Measurements from ENCODE around the gene CLK3. TPM values are rescaled to one million over a fixed set of nuclear protein-coding genes. Genes with fewer than 3 reads are reported as not detected.
"Not testable (repeated sequence)": the region's sequence is repeated elsewhere in the genome, so short reads cannot be mapped to it uniquely, and the experiment has no call there.

CLK3 gene
- total RNA-seq, 1 donor from 2014 or later, result 44.0 TPM

DNA sequence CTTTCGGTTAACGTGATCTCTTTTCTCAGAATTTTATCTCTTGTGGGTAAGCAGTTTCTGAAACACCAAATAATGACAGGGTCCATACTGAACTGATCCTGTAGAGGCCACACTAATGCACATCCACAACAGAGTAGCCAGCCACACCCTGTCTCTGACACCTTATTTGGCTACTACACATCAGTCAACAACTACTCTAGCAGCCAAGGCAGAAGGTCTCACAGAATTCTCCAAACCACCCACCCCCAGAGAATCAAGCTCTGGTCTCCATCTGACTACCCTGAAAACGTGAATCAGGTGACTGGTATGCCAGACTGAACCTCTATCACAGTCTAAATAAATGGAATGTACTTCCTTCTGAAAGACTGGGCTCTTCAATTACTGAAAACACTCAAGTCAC, 42.2 kb downstream of the CLK3 start:
- ATAC-seq (ENCODE audit: poor library complexity), result no peak
- DNase-seq, result no peak
- intact Hi-C loops (cut with DNase I), result no loop called here

DNA sequence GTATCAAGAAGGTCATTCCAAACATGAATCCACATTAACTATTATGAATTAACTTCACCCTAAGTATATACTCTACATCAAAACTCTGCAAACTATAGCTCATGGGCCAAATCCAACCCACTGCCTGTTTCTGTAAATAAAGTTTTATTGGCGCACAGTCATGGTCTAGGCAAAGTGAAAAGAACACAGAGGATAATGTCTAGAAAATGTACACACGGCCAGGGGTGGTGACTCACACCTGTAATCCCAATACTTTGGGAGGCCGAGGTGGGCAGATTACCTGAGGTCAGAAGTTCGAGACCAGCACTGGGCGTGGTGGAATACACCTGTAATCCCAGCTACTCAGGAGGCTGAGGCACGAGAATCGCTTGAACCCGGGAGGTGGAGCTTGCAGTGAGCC, 45.6 kb downstream of the CLK3 start:
- intact Hi-C loops (cut with DNase I); DNase-seq; ATAC-seq (ENCODE audit: poor library complexity): not testable (repeated sequence)

- no peak for ATAC-seq (ENCODE audit: poor library complexity)
- intact Hi-C loops (cut with DNase I), result no loop called here
- no peak for DNase-seq
Measured at GRCh38 chr15:74662064-74662860, 46.6 kb downstream of the CLK3 start.

DNA sequence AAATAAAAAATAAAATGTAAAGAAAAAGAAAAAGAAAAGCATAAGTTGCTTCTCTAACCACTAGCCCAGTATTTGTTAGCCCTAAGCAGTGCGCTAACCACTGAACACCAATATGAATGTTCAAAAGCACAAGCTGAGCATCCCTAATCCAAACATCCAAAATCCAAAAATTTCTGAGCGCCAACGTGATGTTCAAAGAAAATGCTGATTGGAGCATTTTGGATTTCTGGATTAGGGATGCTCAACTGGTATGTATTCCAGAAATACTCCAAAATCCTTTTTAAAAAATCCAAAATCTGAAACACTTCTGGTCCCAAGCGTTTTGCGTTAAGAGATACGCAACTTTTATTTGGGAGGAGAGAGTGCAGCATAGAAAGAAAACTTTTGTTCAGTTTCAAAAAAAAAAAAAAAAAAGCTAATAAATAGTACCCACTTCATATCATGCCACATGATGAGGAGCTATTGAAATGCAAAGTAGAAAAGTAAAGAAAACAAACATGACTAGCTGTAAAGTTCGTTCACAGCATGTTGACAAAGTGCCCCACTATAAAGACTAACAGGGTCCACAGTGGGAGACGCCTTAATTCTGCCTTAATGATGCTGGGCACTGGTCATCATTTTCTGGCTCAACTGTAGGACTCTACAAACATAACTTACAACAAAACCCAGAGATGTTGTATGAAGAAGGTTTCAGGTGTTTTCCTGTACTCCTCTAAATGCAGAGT, 47.8 kb downstream of the CLK3 start:
- intact Hi-C loops (cut with DNase I), result no loop called here
- no peak for ATAC-seq (ENCODE audit: poor library complexity)
- DNase-seq, result no peak

GRCh38 chr15:74664028-74664616, 48.5 kb downstream of the CLK3 start:
- intact Hi-C loops (cut with DNase I), result no loop called here
- DNase-seq (peak; percentile 66), ATAC-seq (ENCODE audit: poor library complexity) (peak; percentile 93)

DNA sequence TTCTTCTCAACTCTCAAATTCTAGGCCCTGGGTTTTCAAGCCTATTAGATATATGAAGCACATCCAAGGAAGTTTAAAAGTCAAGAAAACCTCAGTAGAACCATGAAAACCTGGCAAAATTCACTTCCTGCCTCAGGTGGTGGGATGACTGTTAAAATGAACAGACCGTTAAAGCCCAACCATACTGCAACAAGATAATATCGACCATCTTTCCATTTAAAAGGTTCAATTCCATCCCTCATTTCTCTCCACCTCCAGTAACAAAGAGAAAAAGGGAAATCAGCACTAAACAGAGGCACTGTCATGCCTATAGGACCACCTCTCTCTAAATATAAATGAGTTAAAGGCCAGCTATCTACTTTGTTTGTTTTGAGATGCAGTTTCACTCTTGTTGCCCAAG, 49.0 kb downstream of the CLK3 start:
- DNase-seq (no peak), ATAC-seq (ENCODE audit: poor library complexity) (no peak)
- intact Hi-C loops (cut with DNase I), result no loop called here

DNA sequence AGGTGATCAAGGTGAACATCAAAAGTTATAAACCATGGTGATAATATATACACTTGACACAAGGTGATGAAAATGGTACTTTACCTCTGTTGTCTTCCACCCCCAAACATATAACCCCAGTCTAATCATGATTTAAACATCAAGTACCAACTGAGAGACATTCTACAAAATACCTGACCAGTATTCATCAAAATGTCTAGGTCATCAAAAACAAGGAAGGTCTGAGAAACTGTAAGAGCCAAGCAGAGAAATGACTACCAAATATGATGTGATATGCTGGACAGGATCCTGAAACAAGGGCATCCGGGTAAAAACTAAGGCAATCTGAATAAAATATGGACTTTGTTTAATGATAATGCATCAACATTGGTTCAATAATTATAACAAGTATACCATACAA, 52.3 kb downstream of the CLK3 start:
- intact Hi-C loops (cut with DNase I), result no loop called here
- ATAC-seq (ENCODE audit: poor library complexity), result no peak

DNA sequence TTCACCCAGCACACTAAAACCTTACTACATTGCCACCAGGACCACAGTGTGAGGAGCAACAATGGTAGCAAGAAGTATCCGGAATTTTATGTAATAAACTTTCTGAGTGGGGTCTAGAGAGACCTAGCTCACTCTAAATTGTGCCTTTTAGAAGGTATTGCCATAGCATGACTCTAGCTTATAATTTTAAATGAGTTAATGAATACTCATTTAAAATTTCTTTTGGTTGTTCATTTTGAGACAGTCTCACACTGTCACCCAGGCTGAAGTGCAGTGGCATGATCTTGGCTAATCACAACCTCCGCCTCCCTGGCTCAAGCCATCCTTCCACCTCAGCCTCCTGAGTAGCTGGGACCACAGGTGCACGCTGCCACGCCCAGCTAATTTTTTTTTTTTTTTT, 54.0 kb downstream of the CLK3 start:
- ATAC-seq (ENCODE audit: poor library complexity) (no peak), DNase-seq (no peak)
- intact Hi-C loops (cut with DNase I), result no loop called here

More for the DNA sequence above, 52.3 kb downstream of the CLK3 start:
- DNase-seq, result no peak

DNA sequence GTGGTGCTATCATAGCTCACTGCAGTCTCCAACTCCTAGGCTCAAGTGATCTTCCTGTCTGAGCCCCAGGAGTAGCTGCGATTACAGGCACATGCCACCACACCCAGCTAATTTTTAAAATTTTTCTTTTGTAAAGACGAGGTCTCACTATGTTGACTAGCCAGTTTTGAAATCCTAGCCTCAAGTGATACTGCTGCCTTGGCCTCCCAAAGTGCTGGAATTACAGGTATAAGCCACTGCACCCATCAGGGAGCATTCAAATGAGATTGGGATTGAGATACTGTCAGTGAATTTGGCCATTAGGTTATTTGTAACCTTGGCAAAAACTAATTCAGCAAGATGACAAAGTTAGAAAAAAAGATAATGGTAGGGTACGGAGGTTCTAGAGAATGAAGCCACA, 58.5 kb downstream of the CLK3 start:
- intact Hi-C loops (cut with DNase I), result no loop called here
- ATAC-seq (ENCODE audit: poor library complexity), result no peak
- DNase-seq, result no peak

DNA sequence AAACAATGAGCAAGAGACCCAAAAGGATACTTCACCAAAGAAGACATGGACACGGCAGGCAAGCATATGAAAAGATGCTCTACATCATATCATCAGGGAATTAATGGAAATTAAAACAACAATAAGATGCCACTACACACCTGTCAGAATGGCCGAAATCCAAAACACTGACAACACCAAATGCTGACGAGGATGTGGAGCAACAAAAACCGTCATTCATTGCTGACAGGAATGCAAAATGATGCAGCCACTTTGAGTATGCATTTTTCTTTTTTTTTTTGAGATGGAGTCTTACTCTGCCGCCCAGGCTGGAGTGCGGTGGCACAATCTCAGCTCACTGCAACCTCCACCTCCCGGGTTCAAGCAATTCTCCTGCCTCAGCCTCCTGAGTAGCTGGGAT, 61.2 kb downstream of the CLK3 start:
- intact Hi-C loops (cut with DNase I), result no loop called here
- DNase-seq, result no peak
- ATAC-seq (ENCODE audit: poor library complexity), result no peak

Other genes starting within 250 kb of the CLK3 start
- 0.51 TPM for gene CYP11A1, start 248.2 kb upstream of the CLK3 start, total RNA-seq
- gene SEMA7A, start 181.9 kb upstream of the CLK3 start, total RNA-seq, result 1.2 TPM
- gene UBL7, start 154.7 kb upstream of the CLK3 start, total RNA-seq, result 44.6 TPM
- 1.6 TPM for gene ARID3B, start 74.6 kb upstream of the CLK3 start, total RNA-seq
- 14.4 TPM for gene EDC3, start 80.2 kb downstream of the CLK3 start, total RNA-seq
- gene CYP1A1, start 109.7 kb downstream of the CLK3 start, total RNA-seq, result 0.30 TPM
- not detected for gene CYP1A2, start 133.0 kb downstream of the CLK3 start, total RNA-seq
- 45.5 TPM for gene CSK, start 166.2 kb downstream of the CLK3 start, total RNA-seq
- 20.6 TPM for gene LMAN1L, start 197.0 kb downstream of the CLK3 start, total RNA-seq
- 3.6 TPM for gene CPLX3, start 210.8 kb downstream of the CLK3 start, total RNA-seq
- gene ULK3, start 227.3 kb downstream of the CLK3 start, total RNA-seq, result 35.8 TPM

Measured in Right ventricle myocardium superior (tissue), 1 donor.